HG03460 (cell line): ENCODE measurements around the gene SLC25A30.
"Not testable (repeated sequence)": the region's sequence is repeated elsewhere in the genome, so short reads cannot be mapped to it uniquely, and the experiment has no call there.

ENCODE experiments used
- ATAC-seq: cut with Tn5 transposase; IDR thresholded peaks from one replicate; pipeline ENCODE4 v1.9.1; 2021; ENCODE audit not compliant: unreplicated experiment

Gene SLC25A30

GRCh38 chr13:45433381-45433790 lies 15.2 kb upstream of the SLC25A30 start:
- ATAC-seq, result no peak

- ATAC-seq, result no peak
Observed at GRCh38 chr13:45432737-45433380, 14.7 kb upstream of the SLC25A30 start.

- ATAC-seq, result not testable (repeated sequence)
Observed at GRCh38 chr13:45426056-45426841, 8.1 kb upstream of the SLC25A30 start.

GRCh38 chr13:45422731-45423292 lies 4.6 kb upstream of the SLC25A30 start:
- no peak for ATAC-seq

GRCh38 chr13:45419945-45420344 lies 1.8 kb upstream of the SLC25A30 start:
- ATAC-seq, result no peak

GRCh38 chr13:45419389-45419788 lies 1.2 kb upstream of the SLC25A30 start:
- ATAC-seq, result not testable (repeated sequence)

- no peak for ATAC-seq
Observed at GRCh38 chr13:45416516-45417128, 1.6 kb downstream of the SLC25A30 start.

GRCh38 chr13:45415112-45415511 lies 3.1 kb downstream of the SLC25A30 start:
- no peak for ATAC-seq

- ATAC-seq, result no peak
Observed at GRCh38 chr13:45413826-45414307, 4.3 kb downstream of the SLC25A30 start.

GRCh38 chr13:45412274-45413049 lies 5.7 kb downstream of the SLC25A30 start:
- ATAC-seq, result no peak

- no peak for ATAC-seq
Observed at GRCh38 chr13:45411631-45412030, 6.5 kb downstream of the SLC25A30 start.

- ATAC-seq, result no peak
Observed at GRCh38 chr13:45411221-45411620, 7.0 kb downstream of the SLC25A30 start.

GRCh38 chr13:45410466-45410865 lies 7.7 kb downstream of the SLC25A30 start:
- ATAC-seq, result no peak

GRCh38 chr13:45410001-45410400 lies 8.2 kb downstream of the SLC25A30 start:
- ATAC-seq, result no peak

- no peak for ATAC-seq
Observed at GRCh38 chr13:45406421-45406820, 11.8 kb downstream of the SLC25A30 start.

- ATAC-seq, result no peak
Observed at GRCh38 chr13:45403081-45403480, 15.1 kb downstream of the SLC25A30 start.

- no peak for ATAC-seq
Observed at GRCh38 chr13:45402641-45403040, 15.5 kb downstream of the SLC25A30 start.

- ATAC-seq, result no peak
Observed at GRCh38 chr13:45401314-45401713, 16.9 kb downstream of the SLC25A30 start.

GRCh38 chr13:45398877-45399276 lies 19.3 kb downstream of the SLC25A30 start:
- ATAC-seq, result no peak

GRCh38 chr13:45396533-45397095 lies 21.6 kb downstream of the SLC25A30 start:
- ATAC-seq, result no peak
